WTC11 (cell line): Measurements from ENCODE around the gene CCDC24. TPM values are rescaled to one million over a fixed set of nuclear protein-coding genes. Genes with fewer than 3 reads are reported as not detected.

Experiments
- ATAC-seq: fragments of 200-7000 bp; cut with Tn5 transposase; 2 replicates; pipeline ENCODE4 v1.10.0; 2021; ENCODE audit warnings: mild to moderate bottlenecking, moderate library complexity
- CTCF ChIA-PET: fragments of 300-600 bp; sonication (Branson Sonifier 250); formaldehyde crosslinking; loops from one replicate; lab custom pipeline; 2021; ENCODE audit warnings: antibody characterized with exemption; lab: Charles Lee
- POLR2A ChIA-PET: fragments of 350-600 bp; sonication (Branson Sonifier 250); formaldehyde crosslinking; loops from one replicate; lab custom pipeline; 2021; ENCODE audit warnings: antibody characterized with exemption; lab: Charles Lee
- DNase-seq: peaks from one replicate; pipeline ENCODE4 v3.0.0; 2021; ENCODE audit warnings: low spot score
- H3K27ac Mint-ChIP-seq: 2 replicates; pipeline ENCODE4 v1.8.0; 2021; ENCODE audit warnings: mixed read lengths
- H3K27me3 Mint-ChIP-seq: 2 replicates; pipeline ENCODE4 v1.8.0; 2021; ENCODE audit warnings: low read depth, mild to moderate bottlenecking, moderate library complexity, mixed read lengths
- H3K36me3 Mint-ChIP-seq: 2 replicates; pipeline ENCODE4 v1.8.0; 2021; ENCODE audit warnings: mixed read lengths
- H3K4me1 Mint-ChIP-seq: 2 replicates; pipeline ENCODE4 v1.8.0; 2022; ENCODE audit warnings: mixed read lengths
- H3K4me3 Mint-ChIP-seq: 2 replicates; pipeline ENCODE4 v1.8.0; 2021; ENCODE audit warnings: mild to moderate bottlenecking, moderate library complexity, mixed read lengths
- H3K9me3 Mint-ChIP-seq: 2 replicates; pipeline ENCODE4 v1.8.0; 2021; ENCODE audit warnings: mixed read lengths
- ARID4B ChIP-seq: sonication (generic); formaldehyde crosslinking; IDR thresholded peaks from 2 replicates; pipeline ENCODE4 v1.8.0; 2023; ENCODE audit warnings: missing genetic modification reagents, mild to moderate bottlenecking, borderline replicate concordance
- CDX4 ChIP-seq: fragments of 250-450 bp; sonication (Bioruptor Pico); IDR thresholded peaks from 2 replicates; pipeline ENCODE4 v1.9.0; 2021; ENCODE audit warnings: moderate library complexity, mild to moderate bottlenecking, inconsistent platforms, borderline replicate concordance
- E2F4 ChIP-seq: sonication (generic); formaldehyde crosslinking; IDR thresholded peaks from 2 replicates; pipeline ENCODE4 v1.8.1; 2022; ENCODE audit warnings: low read depth, mild to moderate bottlenecking, moderate library complexity, missing genetic modification reagents, borderline replicate concordance
- E2F5 ChIP-seq: sonication (generic); formaldehyde crosslinking; IDR thresholded peaks from 2 replicates; pipeline ENCODE4 v1.8.1; 2022; ENCODE audit warnings: mild to moderate bottlenecking, moderate library complexity, missing genetic modification reagents
- ERG ChIP-seq: fragments of 250-450 bp; sonication (Bioruptor Pico); IDR thresholded peaks from 2 replicates; pipeline ENCODE4 v1.8.0; 2021; ENCODE audit warnings: mild to moderate bottlenecking
- ETV6 ChIP-seq: sonication (generic); formaldehyde crosslinking; IDR thresholded peaks from 2 replicates; pipeline ENCODE4 v1.8.1; 2022; ENCODE audit warnings: mild to moderate bottlenecking, missing genetic modification reagents
- FOXJ3 ChIP-seq: sonication (generic); formaldehyde crosslinking; IDR thresholded peaks from 2 replicates; pipeline ENCODE4 v1.9.0; 2021; ENCODE audit warnings: missing genetic modification reagents, mild to moderate bottlenecking, borderline replicate concordance
- JAZF1 ChIP-seq: fragments of 250-450 bp; sonication (Bioruptor Pico); IDR thresholded peaks from 2 replicates; pipeline ENCODE4 v1.9.0; 2021; ENCODE audit warnings: moderate library complexity, mild to moderate bottlenecking, inconsistent platforms
- JUN ChIP-seq: sonication (generic); formaldehyde crosslinking; IDR thresholded peaks from 2 replicates; pipeline ENCODE4 v1.8.0; 2023; ENCODE audit warnings: mild to moderate bottlenecking, missing genetic modification reagents
- MAX ChIP-seq: sonication (generic); formaldehyde crosslinking; IDR thresholded peaks from 2 replicates; pipeline ENCODE4 v1.8.0; 2022; ENCODE audit warnings: mild to moderate bottlenecking, missing genetic modification reagents
- MYBL2 ChIP-seq: sonication (generic); formaldehyde crosslinking; IDR thresholded peaks from 2 replicates; pipeline ENCODE4 v1.8.1; 2023; ENCODE audit warnings: mild to moderate bottlenecking, moderate library complexity, missing genetic modification reagents
- NR3C1 ChIP-seq: sonication (generic); formaldehyde crosslinking; conservative IDR thresholded peaks from 2 replicates; pipeline ENCODE4 v1.8.1; 2023; ENCODE audit warnings: low read depth, mild to moderate bottlenecking, missing genetic modification reagents
- PREB ChIP-seq: sonication (generic); formaldehyde crosslinking; IDR thresholded peaks from 2 replicates; pipeline ENCODE4 v1.8.1; 2022; ENCODE audit warnings: mild to moderate bottlenecking, missing genetic modification reagents, moderate library complexity, borderline replicate concordance
- PRRX2 ChIP-seq: fragments of 250-450 bp; sonication (Bioruptor Pico); IDR thresholded peaks from 2 replicates; pipeline ENCODE4 v1.8.0; 2021; ENCODE audit warnings: mild to moderate bottlenecking
- RORB ChIP-seq: fragments of 250-450 bp; sonication (Bioruptor Pico); IDR thresholded peaks from 2 replicates; pipeline ENCODE4 v1.9.0; 2021; ENCODE audit warnings: mild to moderate bottlenecking
- SOX15 ChIP-seq: fragments of 250-450 bp; sonication (Bioruptor Pico); IDR thresholded peaks from 2 replicates; pipeline ENCODE4 v1.9.0; 2021; ENCODE audit warnings: mild to moderate bottlenecking
- SP1 ChIP-seq: sonication (generic); formaldehyde crosslinking; conservative IDR thresholded peaks from 2 replicates; pipeline ENCODE4 v1.8.1; 2022; ENCODE audit warnings: missing genetic modification reagents
- STAT6 ChIP-seq: sonication (generic); formaldehyde crosslinking; conservative IDR thresholded peaks from 2 replicates; pipeline ENCODE4 v1.8.1; 2023; ENCODE audit warnings: mild to moderate bottlenecking, low read depth, missing genetic modification reagents, moderate library complexity
- ZBTB43 ChIP-seq: sonication (generic); formaldehyde crosslinking; IDR thresholded peaks from 2 replicates; pipeline ENCODE4 v1.8.1; 2023; ENCODE audit warnings: mild to moderate bottlenecking, missing genetic modification reagents
- ZMAT4 ChIP-seq: fragments of 250-450 bp; sonication (Bioruptor Pico); IDR thresholded peaks from 2 replicates; pipeline ENCODE4 v1.9.0; 2021; ENCODE audit warnings: mild to moderate bottlenecking
- total RNA-seq: library from RNA; stranded (reverse); gene quantifications from 3 replicates; pipeline ENCODE4 v1.2.3, GENCODE V29; 2021

Gene CCDC24
- total RNA-seq, 1 experiment from 2014 or later = 12.1 TPM

- Mint-ChIP-seq H3K27me3 (no peaks in the 10 kb centered on the region; the same call in 1 of the 2 replicates), H3K27ac (no peak overlapping the region), H3K36me3 (peaks cover 18% of the 10 kb centered on the region), H3K4me3 (no peak overlapping the region), H3K4me1 (peaks cover 20% of the 10 kb centered on the region), H3K9me3 (no peaks in the 10 kb centered on the region)
- no peak for DNase-seq
- ATAC-seq = no peak
- TF ChIP-seq PRRX2 (CRISPR knock-in tag) = no peak
- TF ChIP-seq RORB = no peak
- TF ChIP-seq ERG = no peak
- no peak for TF ChIP-seq NR3C1 (CRISPR knock-in tag)
- no peak for TF ChIP-seq SOX15 (CRISPR knock-in tag)
- no peak for TF ChIP-seq ZBTB43 (CRISPR knock-in tag)
- no peak for TF ChIP-seq ETV6 (CRISPR knock-in tag)
- POLR2A ChIA-PET = no interaction called here
- CTCF ChIA-PET = no interaction called here
Observed at GRCh38 chr1:43982241-43982640, 9.2 kb upstream of the CCDC24 start.

GRCh38 chr1:43982808-43983207, 8.6 kb upstream of the CCDC24 start:
- DNase-seq (no peak), ATAC-seq (no peak)
- ChIA-PET CTCF (no interaction called here), POLR2A (no interaction called here)
- H3K36me3 Mint-ChIP-seq = peaks cover 13% of the 10 kb centered on the region; the same call in 1 of the 2 replicates
- H3K4me1 Mint-ChIP-seq = peaks cover 16% of the 10 kb centered on the region
- H3K27me3 Mint-ChIP-seq = peaks cover 2% of the 10 kb centered on the region
- no peak overlapping the region for H3K27ac Mint-ChIP-seq
- no peaks in the 10 kb centered on the region for H3K9me3 Mint-ChIP-seq
- H3K4me3 Mint-ChIP-seq = no peak overlapping the region
- TF ChIP-seq ARID4B (CRISPR knock-in tag) (no peak), JUN (CRISPR knock-in tag) (no peak), MYBL2 (CRISPR knock-in tag) (no peak), ZMAT4 (CRISPR knock-in tag) (no peak), E2F4 (CRISPR knock-in tag) (no peak), JAZF1 (no peak), PREB (CRISPR knock-in tag) (no peak), SP1 (CRISPR knock-in tag) (no peak), E2F5 (CRISPR knock-in tag) (no peak), CDX4 (CRISPR knock-in tag) (no peak), FOXJ3 (no peak), STAT6 (no peak), MAX (CRISPR knock-in tag) (no peak), SOX15 (CRISPR knock-in tag) (no peak)
